Measurements from ENCODE around the gene CTNNB1. TPM values are rescaled to one million over a fixed set of nuclear protein-coding genes. Genes with fewer than 3 reads are reported as not detected.

Gene CTNNB1
- total and polyA plus RNA-seq, 2 of the 4 experiments (the other 2 are of a cell fraction) = 364 to 1,677 TPM

- ATAC-seq (ENCODE audit: low read depth) (no peak), DNase-seq (no peak)
- no peak for TF ChIP-seq FOS (IDR thresholded peaks at IDR 0.05; ENCODE audit: low read depth, low read length)
- no peak for TF ChIP-seq MXI1 (IDR thresholded peaks at IDR 0.05; ENCODE audit: borderline replicate concordance, low read depth, low read length)
- no peak for TF ChIP-seq BHLHE40 (IDR thresholded peaks at IDR 0.05; ENCODE audit: low read depth, low read length)
- TF ChIP-seq USF2 (IDR thresholded peaks at IDR 0.05; ENCODE audit: low read depth, low read length) = no peak
- TF ChIP-seq CTCF (conservative IDR thresholded peaks at IDR 0.05; ENCODE audit: low read depth, low read length) = no peak
- no peak for TF ChIP-seq CEBPB (IDR thresholded peaks at IDR 0.05; ENCODE audit: low read depth, low read length)
- no peak for TF ChIP-seq POLR2A (IDR thresholded peaks at IDR 0.05; ENCODE audit: low read depth, low read length)
- TF ChIP-seq SMC3 (IDR thresholded peaks at IDR 0.05; ENCODE audit: low read depth, low read length) = no peak
- TF ChIP-seq MAZ (IDR thresholded peaks at IDR 0.05; ENCODE audit: borderline replicate concordance, low read depth, low read length) = no peak
- no peak for TF ChIP-seq RFX5 (IDR thresholded peaks at IDR 0.05; ENCODE audit: low read depth, low read length)
- no peak for TF ChIP-seq RAD21 (IDR thresholded peaks at IDR 0.05; ENCODE audit: low read length)
- TF ChIP-seq ELK1 (IDR thresholded peaks at IDR 0.05; ENCODE audit: borderline replicate concordance, low read depth, low read length) = no peak
- no peak for TF ChIP-seq RCOR1 (IDR thresholded peaks at IDR 0.05; ENCODE audit: insufficient replicate concordance, low read length)
- no peak for TF ChIP-seq NFE2L2 (IDR thresholded peaks at IDR 0.05; ENCODE audit: low read depth, low read length)
- TF ChIP-seq CHD1 (IDR thresholded peaks at IDR 0.05; ENCODE audit: low read depth, low read length) = no peak
- no peak for TF ChIP-seq MAFK (IDR thresholded peaks at IDR 0.05; ENCODE audit: low read depth, low read length)
- H2BK120ac ChIP-seq (ENCODE audit: low read depth, low read length) = no peak overlapping the region
- intact Hi-C loops (cut with micrococcal nuclease) (no loop called here), dilution Hi-C loops (cut with HindIII; ENCODE audit: low sequenced_read_pairs, unreplicated experiment) (no loop called here), in situ Hi-C loops (cut with MboI; ENCODE audit: low sequenced_read_pairs) (no loop called here)
- no peak overlapping the region for H3K18ac ChIP-seq (ENCODE audit: low read depth, low read length)
- no peaks in the 10 kb centered on the region for H3K27me3 ChIP-seq (ENCODE audit: control insufficient read depth, insufficient read depth, low read length)
- H3K9ac ChIP-seq (ENCODE audit: low read depth, low read length) = no peak overlapping the region
- no peak overlapping the region for H3K23ac ChIP-seq (ENCODE audit: low read depth, low read length)
- H3K56ac ChIP-seq (ENCODE audit: extremely low read depth, insufficient read depth, low read length) = no peak overlapping the region
- H3K79me1 ChIP-seq (ENCODE audit: low read depth in 1 of 2, low read length in 2 of 2) = no peaks in the 10 kb centered on the region
- H3K4ac ChIP-seq (ENCODE audit: low read depth, low read length) = no peak overlapping the region
- peak overlapping the region; percentile 51 for H2AK9ac ChIP-seq (replicated peaks; ENCODE audit: low read depth, low read length, poor library complexity)
- no peak overlapping the region for H2BK15ac ChIP-seq (ENCODE audit: low read depth, low read length)
- peak overlapping the region; percentile 8 for H2AFZ ChIP-seq (replicated peaks; ENCODE audit: low read length, poor library complexity)
- no peak overlapping the region for H3K4me2 ChIP-seq (ENCODE audit: low read depth, low read length)
- H3K9me3 ChIP-seq (ENCODE audit: control insufficient read depth, insufficient read depth, low read length) = no peaks in the 10 kb centered on the region
- POLR2A ChIA-PET (ENCODE audit: unreplicated experiment) = no interaction called here
- H2BK5ac ChIP-seq (ENCODE audit: low read depth, low read length, poor library complexity, severe bottlenecking) = no peak overlapping the region
- H4K20me1 ChIP-seq (ENCODE audit: insufficient read depth, low read length) = no peaks in the 10 kb centered on the region
- no peak overlapping the region for H3K4me3 ChIP-seq (ENCODE audit: insufficient read depth, low read depth, low read length)
- H3K36me3 ChIP-seq (ENCODE audit: control insufficient read depth, insufficient read depth, low read length) = no peaks in the 10 kb centered on the region
- no peak overlapping the region for H2AK5ac ChIP-seq (ENCODE audit: low read depth, low read length)
- 100% methylated on average over 1 of the region's 3 CpGs; no CpG with 5 or more reads in 1 of the 2 experiments for WGBS, 2 experiments (ENCODE audit: extremely low coverage in 2 of 2, insufficient read length in 1 of 2)
- H2BK20ac ChIP-seq (ENCODE audit: low read depth, low read length) = no peak overlapping the region; the same call in 1 of the 2 replicates
- BruUV-seq (replicated peaks) = no TSS peak
- CTCF ChIA-PET = no interaction called here
- H4K8ac ChIP-seq (ENCODE audit: low read depth in 2 of 2, low read length in 2 of 2) = no peak overlapping the region
- H3K9me1 ChIP-seq (ENCODE audit: insufficient read depth, low read length) = peaks cover 5% of the 10 kb centered on the region; the same call in 1 of the 2 replicates
- H4K5ac ChIP-seq (ENCODE audit: low read depth, low read length) = no peak overlapping the region
- no peak overlapping the region for H3K27ac ChIP-seq (ENCODE audit: insufficient read depth, low read length)
- peaks cover 2% of the 10 kb centered on the region; the same call in 1 of the 2 replicates for H3K4me1 ChIP-seq (ENCODE audit: control insufficient read depth, insufficient read depth, low read length)
- H4K91ac ChIP-seq (ENCODE audit: insufficient read depth, low read depth, low read length) = no peak overlapping the region
- no peak overlapping the region for H3K14ac ChIP-seq (replicated peaks; ENCODE audit: low read depth, low read length)
Measured at GRCh38 chr3:41260063-41260450, 60.8 kb downstream of the CTNNB1 start.
